HepG2 (cell line): Measurements from ENCODE around the gene RUVBL1. TPM values are rescaled to one million over a fixed set of nuclear protein-coding genes. Genes with fewer than 3 reads are reported as not detected.

ENCODE experiments used
- AGO1 ChIP-seq: fragments of 200-400 bp; formaldehyde crosslinking; IDR thresholded peaks from 2 replicates; pipeline ENCODE4 v1.6.1; 2017; ENCODE audit warnings: mild to moderate bottlenecking, low read depth, low read length, moderate library complexity; ENCODE audit not compliant: poor library complexity, severe bottlenecking
- BRF2 ChIP-seq: sonication (generic); formaldehyde crosslinking; IDR thresholded peaks from 2 replicates; pipeline ENCODE4 v1.8.1; 2022; ENCODE audit warnings: mild to moderate bottlenecking, missing genetic modification reagents
- CBX2 ChIP-seq, 2 experiments: fragments of 200-600 bp in 1 of 2; sonication (generic); formaldehyde crosslinking in 1 of 2; IDR thresholded peaks; 2 replicates each; pipeline versions ENCODE4 v1.7.0 to v1.8.1; 2018 to 2022; ENCODE audit warnings: low read depth in 2 of 2, low read length in 1 of 2, mild to moderate bottlenecking in 1 of 2, missing genetic modification reagents in 1 of 2
- EHMT2 ChIP-seq: fragments of 200-600 bp; sonication (generic); IDR thresholded peaks from 2 replicates; pipeline ENCODE4 v1.7.0; 2017; ENCODE audit warnings: antibody characterized with exemption, low read depth, low read length, borderline replicate concordance
- ELF4 ChIP-seq: sonication (generic); formaldehyde crosslinking; IDR thresholded peaks from 2 replicates; pipeline ENCODE4 v1.5.0; 2020; ENCODE audit warnings: missing genetic modification reagents, mild to moderate bottlenecking, moderate library complexity, borderline replicate concordance
- GFI1 ChIP-seq: sonication (generic); formaldehyde crosslinking; IDR thresholded peaks from 2 replicates; pipeline ENCODE4 v1.5.0; 2020; ENCODE audit warnings: missing genetic modification reagents, mild to moderate bottlenecking, borderline replicate concordance
- GZF1 ChIP-seq: sonication (generic); formaldehyde crosslinking; IDR thresholded peaks from 2 replicates; pipeline ENCODE4 v1.5.1; 2020; ENCODE audit warnings: mild to moderate bottlenecking, missing genetic modification reagents
- MEF2D ChIP-seq: sonication (generic); formaldehyde crosslinking; IDR thresholded peaks from 2 replicates; pipeline ENCODE4 v1.5.1; 2020; ENCODE audit warnings: mild to moderate bottlenecking, missing genetic modification reagents
- MLLT10 ChIP-seq: sonication (generic); formaldehyde crosslinking; IDR thresholded peaks from 2 replicates; pipeline ENCODE4 v1.4.0; 2020; ENCODE audit warnings: missing genetic modification reagents
- MYPOP ChIP-seq: sonication (generic); formaldehyde crosslinking; IDR thresholded peaks from 2 replicates; pipeline ENCODE4 v1.8.1; 2023; ENCODE audit warnings: mild to moderate bottlenecking, moderate library complexity, missing genetic modification reagents
- NFKBIZ ChIP-seq: IDR thresholded peaks from 2 replicates; pipeline ENCODE4 v1.6.1; 2018; ENCODE audit warnings: missing genetic modification reagents, missing compliant biosample characterization
- RAD21 ChIP-seq: fragments of 450-650 bp; formaldehyde crosslinking; IDR thresholded peaks from 2 replicates; pipeline ENCODE4 v1.5.0; 2020; ENCODE audit warnings: mild to moderate bottlenecking
- RARG ChIP-seq: sonication (generic); formaldehyde crosslinking; IDR thresholded peaks from 2 replicates; pipeline ENCODE4 v1.4.0; 2020; ENCODE audit warnings: low read depth, mild to moderate bottlenecking, missing genetic modification reagents
- SIX1 ChIP-seq: sonication (generic); formaldehyde crosslinking; IDR thresholded peaks from 2 replicates; pipeline ENCODE4 v1.4.0; 2020; ENCODE audit warnings: missing genetic modification reagents, borderline replicate concordance
- SMARCC2 ChIP-seq: fragments of 450-650 bp; IDR thresholded peaks from 2 replicates; pipeline ENCODE4 v1.6.1; 2017; ENCODE audit warnings: antibody characterized with exemption, mild to moderate bottlenecking
- SNAPC2 ChIP-seq: sonication (generic); formaldehyde crosslinking; IDR thresholded peaks from 2 replicates; pipeline ENCODE4 v1.8.1; 2022; ENCODE audit warnings: mild to moderate bottlenecking, missing genetic modification reagents
- TBX2 ChIP-seq: sonication (generic); formaldehyde crosslinking; IDR thresholded peaks from 2 replicates; pipeline ENCODE4 v1.5.0; 2020; ENCODE audit warnings: missing genetic modification reagents, mild to moderate bottlenecking, borderline replicate concordance
- YY1 ChIP-seq: IDR thresholded peaks from 2 replicates; pipeline ENCODE4 v1.6.1; 2011; ENCODE audit warnings: low read length, low read depth, moderate library complexity, mild to moderate bottlenecking; ENCODE audit not compliant: insufficient read depth, insufficient replicate concordance
- ZBTB3 ChIP-seq: sonication (generic); formaldehyde crosslinking; IDR thresholded peaks from 2 replicates; pipeline ENCODE4 v1.4.0; 2020; ENCODE audit warnings: low read depth, mild to moderate bottlenecking, moderate library complexity, missing genetic modification reagents, borderline replicate concordance
- ZBTB37 ChIP-seq: sonication (generic); formaldehyde crosslinking; IDR thresholded peaks from 2 replicates; pipeline ENCODE4 v1.4.0; 2020; ENCODE audit warnings: mild to moderate bottlenecking, missing genetic modification reagents
- ZNF143 ChIP-seq: sonication (generic); formaldehyde crosslinking; IDR thresholded peaks from 2 replicates; pipeline ENCODE4 v1.4.0; 2020; ENCODE audit warnings: missing genetic modification reagents
- ZNF264 ChIP-seq: sonication (generic); formaldehyde crosslinking; IDR thresholded peaks from 2 replicates; pipeline ENCODE4 v1.4.0; 2020; ENCODE audit warnings: missing genetic modification reagents
- ZNF501 ChIP-seq: sonication (generic); formaldehyde crosslinking; IDR thresholded peaks from 2 replicates; pipeline ENCODE4 v1.5.1; 2020; ENCODE audit warnings: mild to moderate bottlenecking, moderate library complexity, missing genetic modification reagents
- ZNF567 ChIP-seq: sonication (generic); formaldehyde crosslinking; IDR thresholded peaks from 2 replicates; pipeline ENCODE4 v1.8.1; 2023; ENCODE audit warnings: mild to moderate bottlenecking, missing genetic modification reagents, borderline replicate concordance
- ZNF569 ChIP-seq: sonication (generic); formaldehyde crosslinking; IDR thresholded peaks from 2 replicates; pipeline ENCODE4 v1.5.0; 2020; ENCODE audit warnings: mild to moderate bottlenecking, missing genetic modification reagents, moderate library complexity, borderline replicate concordance
- ZNF672 ChIP-seq: sonication (generic); formaldehyde crosslinking; IDR thresholded peaks from 2 replicates; pipeline ENCODE4 v1.8.1; 2022; ENCODE audit warnings: missing genetic modification reagents
- polyA plus RNA-seq, 8 experiments: library from polyadenylated mRNA; depleted of rRNA in 3 of 8; stranded (reverse) in 7 of 8; unstranded in 1 of 8; fragments of >200 nt; fragmentation: Illumina TruSeq in 4 of 8; extraction: Trizol in 4 of 8; gene quantifications; 2 replicates each; pipeline versions ENCODE4 v1.2.1 to v1.2.3, GENCODE V29; 2011 to 2016; ENCODE audit warnings: low read depth in 4 of 8, missing spikeins in 1 of 8, mixed read lengths in 1 of 8; ENCODE audit not compliant: insufficient read depth in 1 of 8
- total RNA-seq, 5 experiments: library from RNA; depleted of rRNA; stranded (reverse); fragments of >200 nt; fragmentation: Illumina TruSeq; extraction: Trizol; gene quantifications; 2 replicates each; pipeline ENCODE4 v1.2.3, GENCODE V29; 2016; ENCODE audit warnings: low read depth in 1 of 5

Gene RUVBL1
- total and polyA plus RNA-seq, 2 of the 13 experiments (the other 11 are each of a cell fraction or from before 2014, with no cell fraction given): 32.7 to 86.3 TPM

GRCh38 chr3:128167973-128168674 lies 44.5 kb upstream of the RUVBL1 start (continued):
- TF ChIP-seq TBX2 (CRISPR knock-in tag) (peak; percentile 76), EHMT2 (no peak; the same call in 1 of the 2 replicates), SMARCC2 (no peak), ZBTB3 (CRISPR knock-in tag) (no peak), MEF2D (CRISPR knock-in tag) (no peak; the same call in 1 of the 2 replicates), ZNF569 (CRISPR knock-in tag) (no peak), MLLT10 (no peak), AGO1 (no peak), YY1 (no peak), ZNF501 (CRISPR knock-in tag) (peak; percentile 63; the same call in 1 of the 2 replicates), MYPOP (no peak), GZF1 (CRISPR knock-in tag) (no peak), ZNF264 (peak; percentile 78; the same call in 1 of the 2 replicates), ELF4 (CRISPR knock-in tag) (no peak), BRF2 (CRISPR knock-in tag) (0 out of 2 replicates have a peak, but pooled peaks have one; percentile 38), SIX1 (CRISPR knock-in tag) (0 out of 2 replicates have a peak, but pooled peaks have one; percentile 22), GFI1 (peak; percentile 80), ZNF672 (CRISPR knock-in tag) (no peak), CBX2 (IDR thresholded peaks at IDR 0.05; ENCODE audit: low read depth, low read length) (no peak), CBX2 (CRISPR knock-in tag; IDR thresholded peaks at IDR 0.05; ENCODE audit: low read depth) (no peak), RARG (CRISPR knock-in tag) (no peak), SNAPC2 (CRISPR knock-in tag) (no peak), ZBTB37 (CRISPR knock-in tag) (peak; percentile 80; the same call in 1 of the 2 replicates), NFKBIZ (peak; percentile 73), ZNF567 (CRISPR knock-in tag) (no peak), RAD21 (CRISPR knock-in tag) (peak; percentile 52; the same call in 1 of the 2 replicates), ZNF143 (0 out of 2 replicates have a peak, but pooled peaks have one; percentile 24)
